ENCODE results near the gene WWP2.

The WWP2 gene

DNA sequence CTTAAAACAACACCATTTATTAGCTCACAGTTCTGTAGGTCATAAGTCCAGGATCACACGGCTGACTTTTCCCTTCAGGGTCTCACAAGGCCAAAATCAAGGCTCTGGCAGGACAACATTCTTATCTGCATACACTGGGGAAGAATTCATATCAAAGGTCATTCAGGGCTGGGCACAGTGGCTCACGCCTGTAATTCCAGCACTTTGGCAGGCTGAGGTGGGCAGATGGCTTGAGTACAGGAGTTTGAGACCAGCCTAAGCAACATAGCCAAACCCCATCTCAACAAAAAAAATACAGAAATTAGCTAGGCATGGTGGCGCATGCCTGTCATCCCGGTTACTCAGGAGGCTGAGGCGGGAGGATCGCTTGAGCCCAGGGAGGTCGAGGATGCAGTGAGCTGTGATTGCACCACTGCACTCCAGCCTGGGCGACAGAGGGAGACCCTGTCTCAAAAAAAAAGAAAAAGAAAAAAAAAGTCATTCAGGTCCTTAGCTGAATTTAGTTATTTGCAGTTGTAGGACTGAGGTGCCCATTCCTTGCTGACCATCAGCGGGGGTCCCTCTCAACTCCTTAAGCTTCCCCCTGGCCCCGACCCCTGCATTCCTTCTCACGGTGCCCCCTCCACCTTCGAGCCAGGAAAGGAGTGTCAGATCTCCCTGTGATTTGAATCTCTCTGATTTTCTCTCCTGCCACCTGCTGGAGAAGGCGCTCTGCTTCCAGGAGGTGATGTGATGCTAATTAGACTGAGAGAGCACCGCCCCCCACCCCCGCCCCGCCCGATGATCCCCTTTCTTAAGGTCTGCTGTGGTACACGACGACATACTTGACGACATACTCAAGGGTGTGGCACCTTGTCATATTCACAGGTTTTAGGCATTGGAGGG lies 97.2 kb downstream of the WWP2 start:
- DNase-seq (ENCODE audit: low spot score) = no peak

DNA sequence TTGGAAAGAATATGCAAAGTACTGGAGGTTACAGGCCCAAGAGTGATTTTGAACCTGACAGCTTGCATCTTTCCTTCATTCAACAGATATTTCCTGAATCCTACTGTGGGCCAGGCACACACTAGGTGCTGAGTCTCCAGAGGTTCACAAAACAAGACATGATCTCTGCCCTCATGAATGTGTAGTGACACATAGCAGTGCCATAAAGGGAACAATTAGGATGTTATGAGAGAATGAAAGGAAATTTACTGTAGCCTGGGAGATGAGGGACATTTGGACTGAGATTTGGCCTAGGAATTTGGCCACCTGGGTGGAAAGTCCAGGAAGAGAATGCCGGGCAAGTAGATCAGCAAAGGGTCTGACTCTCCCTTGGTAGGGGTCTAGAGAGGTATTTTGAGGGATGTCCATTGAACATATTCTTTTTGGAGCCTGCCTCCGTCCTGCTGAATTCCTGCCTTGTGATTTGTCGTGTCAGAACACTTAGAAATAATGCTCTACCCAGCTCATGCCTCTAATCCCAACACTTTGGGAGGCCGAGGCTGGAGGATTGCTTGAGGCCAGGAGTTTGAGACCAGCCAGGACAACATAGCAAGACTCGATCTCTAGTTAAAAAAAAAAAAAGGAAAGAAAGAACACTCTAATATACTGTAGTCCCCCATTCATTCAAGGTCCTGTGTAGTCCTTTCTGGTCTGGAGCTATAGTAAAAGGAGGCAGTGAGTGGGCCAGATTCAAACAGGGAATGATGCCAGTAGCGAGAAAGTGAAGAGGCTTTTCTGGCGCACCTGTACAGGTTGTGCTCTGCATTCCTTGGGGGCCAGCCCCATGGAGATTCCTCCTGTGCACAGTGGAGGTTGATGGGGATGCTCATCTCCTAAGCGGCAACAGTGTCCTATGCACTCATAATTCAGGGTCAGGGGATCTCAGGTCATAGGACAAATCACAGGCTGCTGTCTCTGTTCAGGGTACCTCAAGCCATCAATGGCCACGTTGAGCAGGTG lies 98.4 kb downstream of the WWP2 start:
- no peak for DNase-seq (ENCODE audit: low spot score)

- DNase-seq (ENCODE audit: low spot score) = peak; percentile 72
Observed at GRCh38 chr16:69861292-69862030, 99.3 kb downstream of the WWP2 start.

- no peak for DNase-seq (ENCODE audit: low spot score)
Observed at GRCh38 chr16:69863401-69864281, 101.5 kb downstream of the WWP2 start.

GRCh38 chr16:69865701-69866100 lies 103.6 kb downstream of the WWP2 start:
- no peak for DNase-seq (ENCODE audit: low spot score)

GRCh38 chr16:69867784-69868560 lies 105.8 kb downstream of the WWP2 start:
- DNase-seq (ENCODE audit: low spot score) = no peak

DNA sequence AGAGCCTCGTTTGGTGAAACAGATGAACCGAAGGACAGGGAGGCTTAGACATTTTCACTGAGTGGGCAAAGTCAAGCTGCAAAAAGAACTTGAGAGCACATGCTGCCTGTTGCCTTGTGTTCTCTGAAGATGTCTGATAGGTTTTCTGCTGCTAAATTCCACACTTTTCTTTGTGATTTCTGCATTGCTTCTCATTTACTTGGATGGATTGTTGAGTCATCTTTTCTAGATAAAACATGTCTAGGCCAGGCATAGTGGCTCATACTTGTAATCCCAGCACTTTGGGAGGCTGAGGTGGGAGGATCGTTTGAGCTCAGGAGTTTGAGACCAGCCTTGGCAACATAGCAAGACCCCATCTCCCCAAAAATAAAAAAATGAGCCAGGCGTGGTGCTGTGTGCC lies 108.6 kb downstream of the WWP2 start:
- no peak for DNase-seq (ENCODE audit: low spot score)

GRCh38 chr16:69871708-69872107 lies 109.6 kb downstream of the WWP2 start:
- no peak for DNase-seq (ENCODE audit: low spot score)

- DNase-seq (ENCODE audit: low spot score) = no peak
Observed at GRCh38 chr16:69872888-69873287, 110.8 kb downstream of the WWP2 start.

- DNase-seq (ENCODE audit: low spot score) = no peak
Observed at GRCh38 chr16:69873783-69874182, 111.7 kb downstream of the WWP2 start.

DNA sequence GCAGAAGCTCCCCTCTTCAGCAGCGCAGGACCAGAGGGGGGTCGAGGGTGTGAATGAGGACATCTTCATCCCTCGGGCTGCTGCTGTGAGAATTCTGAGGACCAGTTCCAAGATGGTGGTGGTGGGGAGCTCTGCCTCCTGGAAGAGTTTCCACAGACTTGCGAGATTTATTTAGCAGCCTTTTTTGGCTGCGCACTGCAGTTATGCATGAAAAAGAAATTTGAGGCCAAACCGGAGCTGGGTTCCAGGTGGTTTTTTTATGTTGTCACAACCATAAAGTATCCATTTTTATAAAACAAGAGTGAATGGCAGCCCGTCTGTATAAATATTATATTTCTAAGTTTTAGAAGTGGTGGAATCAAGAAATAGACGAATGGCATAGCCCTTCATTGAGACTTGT lies 112.1 kb downstream of the WWP2 start:
- no peak for DNase-seq (ENCODE audit: low spot score)

- DNase-seq (ENCODE audit: low spot score) = peak; percentile 72
Observed at GRCh38 chr16:69880640-69881133, 118.6 kb downstream of the WWP2 start.

GRCh38 chr16:69881141-69881540 lies 119.0 kb downstream of the WWP2 start:
- no peak for DNase-seq (ENCODE audit: low spot score)

- no peak for DNase-seq (ENCODE audit: low spot score)
Observed at GRCh38 chr16:69883744-69884143, 121.6 kb downstream of the WWP2 start.

DNA sequence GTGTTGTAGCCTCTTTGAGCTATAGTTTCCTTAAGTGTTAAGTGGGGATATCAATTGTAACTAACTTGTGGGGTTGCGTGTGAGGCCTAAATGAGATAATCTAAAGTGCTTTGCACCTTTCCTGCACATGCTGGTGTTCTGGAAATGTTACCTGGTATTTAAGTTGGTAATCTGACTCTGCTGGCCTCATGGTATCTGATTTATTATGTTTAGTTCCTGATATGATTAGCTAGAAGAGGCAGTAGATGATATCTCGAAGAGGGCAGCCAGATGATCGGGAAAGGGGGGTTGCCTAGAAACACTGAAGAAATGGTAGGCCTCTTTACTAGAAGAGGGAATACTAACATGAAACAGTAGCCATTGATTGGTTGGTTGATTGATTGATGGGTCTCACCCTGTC lies 123.6 kb downstream of the WWP2 start:
- no peak for DNase-seq (ENCODE audit: low spot score)

DNA sequence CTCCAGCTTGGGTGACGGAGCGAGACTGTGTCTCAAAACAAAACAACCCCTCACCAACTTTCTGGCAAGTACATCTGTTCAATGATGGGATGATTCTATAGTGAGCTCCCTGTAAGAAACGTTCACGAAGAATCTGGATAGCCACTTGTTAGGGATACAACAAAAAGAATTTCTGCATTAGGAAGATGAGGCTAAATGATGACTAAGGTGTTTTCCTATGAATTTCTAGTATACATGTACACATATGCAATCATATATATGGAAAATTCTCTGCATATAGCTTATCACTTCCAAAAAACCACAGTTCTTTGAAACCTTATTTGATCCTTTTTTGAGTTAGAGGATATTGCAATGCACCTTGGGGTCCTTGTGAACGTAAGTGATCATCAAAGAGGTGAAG lies 124.6 kb downstream of the WWP2 start:
- no peak for DNase-seq (ENCODE audit: low spot score)

GRCh38 chr16:69888005-69888590 lies 126.0 kb downstream of the WWP2 start:
- DNase-seq (ENCODE audit: low spot score) = no peak

DNA sequence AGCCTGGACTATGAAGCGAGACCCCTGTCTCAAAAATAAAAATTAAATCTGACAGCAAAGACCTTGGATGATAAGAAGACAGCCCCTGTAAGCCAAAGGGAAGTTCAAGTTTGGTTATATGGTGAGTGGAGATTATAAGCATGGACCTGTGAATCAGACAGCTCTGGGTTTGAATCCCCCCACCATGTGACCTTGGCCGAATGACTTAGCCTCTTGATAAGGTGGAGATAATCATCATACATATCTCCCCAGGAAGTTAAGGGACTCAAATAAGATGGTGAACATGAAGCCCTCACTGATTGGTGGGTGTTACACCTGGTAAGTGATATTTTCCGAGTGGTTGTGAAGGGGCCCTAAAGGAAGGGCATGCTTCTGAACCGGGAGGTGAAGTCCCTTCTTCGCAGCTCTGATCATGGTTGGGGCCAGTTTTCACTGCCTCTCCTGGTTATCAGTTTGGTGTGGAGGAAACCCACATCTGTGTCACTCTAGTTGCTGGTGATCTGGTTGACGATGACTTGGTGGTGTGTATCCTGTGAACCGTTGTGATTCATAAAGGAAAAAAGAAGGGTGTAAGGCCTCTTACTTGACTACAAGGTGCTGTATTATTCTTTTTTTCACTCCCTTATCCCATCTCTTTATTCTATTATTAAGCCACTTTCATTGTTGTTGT lies 127.3 kb downstream of the WWP2 start:
- no peak for DNase-seq (ENCODE audit: low spot score)
